Smooth muscle cell (in vitro differentiated cells): ENCODE measurements around the gene MCM6. TPM values are rescaled to one million over a fixed set of nuclear protein-coding genes. Genes with fewer than 3 reads are reported as not detected.

Experiments
- DNase-seq: peaks from one replicate; lab custom pipeline; 2025; ENCODE audit not compliant: unreplicated experiment; lab: John Stamatoyannopoulos, UW
- H2AFZ ChIP-seq: fragments of 200-600 bp; sonication (generic); 2 replicates; pipeline ENCODE4 v1.6.0; 2016; ENCODE audit warnings: antibody characterized with exemption, low read depth, mild to moderate bottlenecking
- H3F3A ChIP-seq: fragments of 200-600 bp; sonication (generic); 2 replicates; pipeline ENCODE4 v1.6.0; 2017; ENCODE audit warnings: antibody characterized with exemption, low read depth
- H3K27ac ChIP-seq: fragments of 200-600 bp; sonication (generic); 2 replicates; pipeline ENCODE4 v1.5.1; 2016; ENCODE audit warnings: low read depth, mild to moderate bottlenecking
- H3K27me3 ChIP-seq: fragments of 200-600 bp; sonication (generic); 2 replicates; pipeline ENCODE4 v1.6.1; 2016; ENCODE audit warnings: low read depth, mild to moderate bottlenecking
- H3K36me3 ChIP-seq: fragments of 200-600 bp; sonication (generic); 2 replicates; pipeline ENCODE4 v1.5.1; 2016; ENCODE audit warnings: low read depth
- H3K4me1 ChIP-seq: fragments of 200-600 bp; sonication (generic); 2 replicates; pipeline ENCODE4 v1.5.1; 2016; ENCODE audit warnings: low read depth
- H3K4me2 ChIP-seq: fragments of 200-600 bp; sonication (generic); 2 replicates; pipeline ENCODE4 v1.6.0; 2016; ENCODE audit warnings: mild to moderate bottlenecking
- H3K4me3 ChIP-seq: fragments of 200-600 bp; sonication (generic); 2 replicates; pipeline ENCODE4 v1.5.1; 2016; ENCODE audit warnings: mild to moderate bottlenecking
- H3K79me2 ChIP-seq: fragments of 200-600 bp; sonication (generic); 2 replicates; pipeline ENCODE4 v1.6.0; 2016; ENCODE audit warnings: low read depth, mild to moderate bottlenecking
- H3K9ac ChIP-seq: fragments of 200-600 bp; sonication (generic); 2 replicates; pipeline ENCODE4 v1.6.0; 2016; ENCODE audit warnings: low read depth
- H3K9me3 ChIP-seq: fragments of 200-600 bp; sonication (generic); replicated peaks from 2 replicates; pipeline ENCODE4 v1.5.1; 2016; ENCODE audit warnings: low read depth
- H4K20me1 ChIP-seq: fragments of 200-600 bp; sonication (generic); 2 replicates; pipeline ENCODE4 v1.6.0; 2016; ENCODE audit warnings: low read depth
- CTCF ChIP-seq: fragments of 200-600 bp; sonication (generic); IDR thresholded peaks from 2 replicates; pipeline ENCODE4 v1.5.1; 2017; ENCODE audit warnings: borderline replicate concordance, mild to moderate bottlenecking, antibody characterized with exemption; ENCODE audit not compliant: insufficient read depth, poor library complexity, severe bottlenecking
- WGBS: methylation state at CpG from one replicate; pipeline ENCODE4 v1.1.7; 2016; ENCODE audit warnings: low lambda C conversion rate; 5-methylcytosine and 5-hydroxymethylcytosine counted together
- polyA plus RNA-seq: library from polyadenylated mRNA; unstranded; fragments of >200 nt; fragmentation: Nextera tagmentation; extraction: Ambion mirVana; gene quantifications from 2 replicates; pipeline ENCODE4 v1.2.1, GENCODE V29; 2016
- total RNA-seq: library from RNA; depleted of rRNA; stranded (reverse); fragments of >200 nt; gene quantifications from 2 replicates; pipeline ENCODE4 v1.2.3, GENCODE V29; 2014

MCM6 gene
- total and polyA plus RNA-seq, 2 experiments from 2014 or later = 17.3 to 19.0 TPM

DNA sequence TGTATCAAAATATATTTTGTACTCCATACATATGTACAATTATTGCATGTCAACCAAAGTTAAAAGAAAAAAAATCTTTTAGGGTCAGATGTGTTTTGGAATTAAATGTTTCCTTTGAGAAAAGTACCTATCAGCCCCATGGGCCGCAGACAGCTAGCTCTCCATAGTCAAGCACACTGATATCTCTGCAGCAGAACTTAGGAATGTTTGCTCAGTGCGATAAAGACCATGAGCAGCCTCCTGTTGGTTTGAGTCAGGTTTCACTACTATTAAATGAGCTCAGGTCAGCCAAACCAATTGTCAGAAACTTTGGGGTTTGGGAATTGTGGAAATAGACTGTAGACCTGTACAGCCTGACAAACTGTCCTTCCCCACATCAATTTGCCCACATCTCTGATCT lies 73.0 kb downstream of the MCM6 start:
- Histone ChIP-seq H3K27ac (no peak overlapping the region), H3K4me2 (no peak overlapping the region)
- 91% methylated on average over 2 of the region's 2 CpGs for WGBS

DNA sequence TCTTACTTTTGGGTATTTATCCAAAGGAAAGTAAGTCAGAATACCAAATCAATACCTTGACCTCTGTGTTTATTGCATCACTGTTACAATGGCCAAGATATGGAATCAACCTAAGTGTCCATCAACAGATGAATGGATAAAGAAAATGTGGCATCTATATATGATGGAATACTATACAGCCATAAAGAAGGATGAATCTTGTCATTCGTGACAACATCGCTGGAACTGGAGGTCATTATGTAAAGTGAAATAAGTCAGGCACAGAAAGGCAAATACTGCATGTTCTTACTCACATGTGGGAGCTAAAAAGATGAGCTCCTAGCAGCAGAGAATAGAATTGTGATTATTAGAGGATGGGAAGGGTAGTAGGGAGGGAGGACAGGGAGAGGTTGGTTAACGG lies 73.9 kb downstream of the MCM6 start:
- Histone ChIP-seq H3K27ac (no peak overlapping the region), H3K4me2 (no peak overlapping the region), H3K4me1 (no peaks in the 10 kb centered on the region), H3K4me3 (no peak overlapping the region), H3K36me3 (no peaks in the 10 kb centered on the region), H4K20me1 (no peaks in the 10 kb centered on the region), H3K27me3 (no peaks in the 10 kb centered on the region), H3K9ac (no peak overlapping the region), H3K9me3 (no peaks in the 10 kb centered on the region), H3F3A (no peaks in the 10 kb centered on the region), H2AFZ (no peak overlapping the region), H3K79me2 (no peaks in the 10 kb centered on the region)
- no peak for TF ChIP-seq CTCF
- no peak for DNase-seq
- 65% methylated on average over 3 of the region's 3 CpGs for WGBS

More for the DNA sequence above, 73.0 kb downstream of the MCM6 start:
- no peaks in the 10 kb centered on the region for H3K79me2 ChIP-seq
- H3K36me3 ChIP-seq = no peaks in the 10 kb centered on the region
- no peak for DNase-seq
- no peaks in the 10 kb centered on the region for H3K27me3 ChIP-seq
- no peaks in the 10 kb centered on the region for H4K20me1 ChIP-seq
- no peaks in the 10 kb centered on the region for H3K4me1 ChIP-seq
- TF ChIP-seq CTCF = no peak
- no peak overlapping the region for H2AFZ ChIP-seq
- H3K9me3 ChIP-seq = no peaks in the 10 kb centered on the region
- no peak overlapping the region for H3K4me3 ChIP-seq
- no peak overlapping the region for H3K9ac ChIP-seq
- H3F3A ChIP-seq = no peaks in the 10 kb centered on the region

DNA sequence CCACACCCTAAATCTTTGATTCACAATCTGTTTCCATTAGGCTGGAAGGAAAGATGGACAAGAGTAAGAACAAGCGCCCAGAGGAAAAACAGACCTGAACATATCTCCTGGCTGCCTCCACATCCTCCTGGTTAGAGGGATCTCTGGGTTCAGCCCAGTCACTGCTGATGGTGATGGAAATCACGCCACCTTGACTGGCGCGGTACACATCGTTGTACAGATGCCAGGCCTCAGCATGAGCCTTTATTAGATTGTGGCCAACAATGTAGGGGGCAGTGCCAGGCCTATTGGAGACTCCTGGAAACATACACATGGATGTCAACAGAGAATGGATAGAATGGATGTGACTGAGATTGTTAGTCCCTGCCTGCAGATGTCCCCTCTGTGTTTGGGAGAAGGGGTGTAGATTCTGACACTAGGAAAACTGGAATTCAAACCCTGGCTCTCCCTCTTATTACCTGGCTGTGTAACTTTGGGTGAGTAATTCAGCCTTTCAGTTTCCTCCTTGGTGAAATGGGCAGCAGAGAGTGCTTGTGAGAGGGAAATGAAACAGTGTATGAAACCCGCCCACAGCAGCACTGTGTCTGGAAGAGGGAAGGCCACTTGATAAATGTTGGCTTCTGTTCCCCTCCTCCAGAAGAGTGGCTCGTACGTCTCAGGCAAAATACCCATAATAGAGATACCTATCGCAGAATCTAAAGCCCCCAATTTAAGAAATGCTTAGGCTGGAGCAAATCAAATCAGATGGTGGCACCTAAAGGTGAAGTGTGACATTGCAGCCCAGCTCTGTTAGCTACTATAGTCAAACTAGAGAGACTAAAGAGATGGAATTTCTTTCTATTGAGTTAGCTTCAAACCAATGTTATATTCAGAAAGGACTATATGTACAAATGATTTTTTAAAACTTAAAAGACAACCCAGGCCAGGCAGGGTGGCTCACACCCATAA lies 75.5 kb downstream of the MCM6 start:
- H2AFZ ChIP-seq = no peak overlapping the region
- no peaks in the 10 kb centered on the region for H3F3A ChIP-seq
- no peaks in the 10 kb centered on the region for H3K9me3 ChIP-seq
- H3K4me1 ChIP-seq = no peaks in the 10 kb centered on the region
- no peak overlapping the region for H3K27ac ChIP-seq
- no peak overlapping the region for H3K4me2 ChIP-seq
- TF ChIP-seq CTCF = no peak
- no peaks in the 10 kb centered on the region for H3K36me3 ChIP-seq
- H3K9ac ChIP-seq = no peak overlapping the region
- no peaks in the 10 kb centered on the region for H3K27me3 ChIP-seq
- H3K79me2 ChIP-seq = no peaks in the 10 kb centered on the region
- WGBS = 92% methylated on average over 9 of the region's 9 CpGs
- DNase-seq = no peak
- H3K4me3 ChIP-seq = no peak overlapping the region
- H4K20me1 ChIP-seq = no peaks in the 10 kb centered on the region

GRCh38 chr2:135799738-135800137 lies 76.5 kb downstream of the MCM6 start:
- Histone ChIP-seq H3K4me1 (no peaks in the 10 kb centered on the region), H3K4me2 (no peak overlapping the region), H3K4me3 (no peak overlapping the region), H3K9ac (no peak overlapping the region), H3K27ac (no peak overlapping the region), H3K36me3 (no peaks in the 10 kb centered on the region), H3K27me3 (no peaks in the 10 kb centered on the region), H4K20me1 (no peaks in the 10 kb centered on the region), H3F3A (no peaks in the 10 kb centered on the region), H3K9me3 (no peaks in the 10 kb centered on the region), H2AFZ (no peak overlapping the region), H3K79me2 (no peaks in the 10 kb centered on the region)
- no peak for DNase-seq
- WGBS = 40% methylated on average over 2 of the region's 2 CpGs
- no peak for TF ChIP-seq CTCF
